HG03460 (cell line): ENCODE results near the gene PPP1R16B.

Source experiments
- ATAC-seq: cut with Tn5 transposase; IDR thresholded peaks from one replicate; pipeline ENCODE4 v1.9.1; 2021; ENCODE audit not compliant: unreplicated experiment

PPP1R16B gene

DNA sequence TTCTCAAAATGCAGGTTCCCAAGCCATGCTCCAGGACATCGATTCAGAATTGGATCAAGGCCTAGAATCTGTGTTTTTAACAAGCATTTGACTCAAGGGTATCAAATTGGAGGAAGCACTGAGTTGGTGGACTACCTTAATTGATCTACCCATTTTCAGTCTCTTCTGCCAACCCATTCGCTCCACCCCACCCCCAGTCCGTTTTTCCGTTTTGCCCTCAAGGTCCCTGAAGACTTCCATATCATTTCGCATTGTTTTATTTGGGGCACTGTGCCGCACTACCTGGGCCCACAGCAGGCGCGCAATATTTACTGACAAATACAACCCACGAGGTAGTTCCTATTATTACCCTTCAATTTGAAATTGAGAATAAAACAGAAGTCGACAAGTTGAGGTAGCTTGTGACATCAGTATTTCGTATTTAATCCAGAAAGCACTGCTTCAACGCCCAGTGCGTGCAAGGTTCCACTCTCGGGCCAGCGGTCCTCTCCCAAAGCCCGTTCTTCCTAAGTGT, 156.1 kb downstream of the PPP1R16B start:
- ATAC-seq: no peak

DNA sequence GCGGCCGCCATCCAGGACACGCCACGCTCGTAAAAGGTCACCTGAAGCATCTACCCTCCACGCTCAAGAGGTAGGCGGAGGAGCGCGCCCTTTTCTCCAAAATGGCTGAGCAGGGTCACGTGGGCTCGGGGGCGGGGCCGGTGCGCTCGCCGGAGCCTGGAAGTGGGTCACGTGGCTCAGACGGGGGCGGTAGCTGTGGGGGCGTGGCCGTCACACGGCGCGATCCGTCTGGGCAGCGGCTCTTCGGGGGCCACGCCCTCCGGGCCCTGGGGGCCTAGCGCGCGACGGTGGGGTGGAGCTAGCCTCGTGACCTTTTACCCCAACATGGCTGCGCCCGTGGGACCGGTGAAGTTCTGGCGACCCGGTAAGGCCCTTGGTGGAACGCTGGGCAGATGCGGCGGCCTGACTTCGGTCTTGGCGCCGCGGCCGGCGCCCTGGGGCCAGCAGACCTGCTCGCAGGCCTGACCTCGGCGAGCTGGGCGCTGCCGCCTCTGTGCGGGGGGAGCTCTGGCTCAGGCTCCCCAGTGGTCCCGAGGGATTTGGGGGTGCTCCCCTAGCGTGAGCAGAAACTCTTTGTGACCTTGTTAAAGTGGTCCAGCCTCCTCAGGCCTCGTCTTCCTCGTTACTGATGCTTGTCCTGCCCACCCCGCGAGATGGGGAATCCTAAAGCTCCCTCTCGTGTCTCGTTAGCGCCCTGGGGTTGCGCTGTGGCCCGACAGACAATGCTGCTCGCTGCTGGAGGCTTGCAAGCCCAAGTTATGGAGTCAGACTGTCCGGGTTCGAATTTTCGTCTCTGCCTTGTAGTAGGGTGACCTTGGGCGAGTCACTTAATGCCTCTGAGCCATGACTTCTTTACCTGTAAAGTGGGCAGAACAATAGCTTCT, 156.8 kb downstream of the PPP1R16B start, which contains the start of gene DHX35:
Gene DHX35 (plus strand): TSS at position 301 of the 884 bp plus-strand sequence. CDS start 24 bp downstream, at position 325.
- ATAC-seq: peak; percentile 89

DNA sequence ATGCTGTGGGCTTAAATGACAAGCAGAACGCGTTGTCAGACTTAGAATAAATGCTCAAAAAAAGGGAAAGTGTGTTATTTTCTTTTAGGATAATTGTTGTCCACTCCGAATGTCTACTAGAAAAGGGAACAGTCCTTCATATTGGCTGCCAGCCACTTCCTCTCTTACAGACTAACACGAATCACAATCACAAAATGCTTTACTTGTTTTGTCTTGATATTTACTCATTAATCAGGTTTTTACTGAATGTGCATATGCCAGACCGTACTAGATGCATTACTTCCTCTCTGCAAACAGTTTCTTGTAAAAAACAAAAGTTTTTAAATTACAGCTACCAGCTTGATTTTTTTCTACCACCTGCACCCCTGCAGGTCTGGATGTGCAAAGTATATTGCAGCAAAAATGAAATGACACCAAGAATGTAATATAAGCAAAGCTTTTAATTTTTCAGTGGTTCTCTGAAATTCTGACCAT, 157.5 kb downstream of the PPP1R16B start:
- no peak for ATAC-seq

DNA sequence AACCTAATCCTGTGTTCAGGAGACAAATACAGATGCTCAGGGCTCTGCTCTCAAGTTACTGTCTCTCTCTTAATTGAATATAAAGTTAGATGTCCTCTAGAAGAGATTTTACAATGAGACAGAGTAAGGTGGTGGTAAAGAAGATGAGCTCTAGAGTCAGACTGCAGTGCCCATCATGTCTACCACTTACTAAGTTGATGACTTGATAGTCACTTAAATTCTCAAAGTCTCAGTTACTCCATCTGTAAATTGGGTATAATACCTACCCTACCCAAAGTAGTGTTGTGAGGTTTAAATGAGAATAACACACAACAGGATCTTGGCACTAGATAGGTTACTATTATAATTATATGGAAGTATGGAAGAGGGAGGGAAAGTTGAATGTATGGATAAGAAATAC, 158.2 kb downstream of the PPP1R16B start:
- no peak for ATAC-seq

DNA sequence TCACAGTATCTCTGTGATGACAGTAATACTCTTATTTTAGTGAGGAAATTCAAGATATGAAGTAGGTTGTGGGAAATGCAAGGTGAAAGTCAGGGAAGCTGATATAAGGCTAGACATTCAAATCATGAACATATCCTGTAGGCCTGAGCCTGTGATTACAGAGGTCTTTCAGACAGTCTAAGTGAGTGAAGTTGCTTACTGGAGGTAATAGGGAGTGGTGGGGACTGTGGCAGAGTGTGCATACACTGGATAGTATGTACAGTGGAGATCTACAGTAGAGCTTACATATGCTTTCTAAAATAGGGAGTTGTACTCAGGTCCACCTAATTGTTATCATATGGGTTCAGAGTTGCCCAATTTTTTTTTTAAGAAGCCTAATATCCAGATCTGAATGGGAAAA, 159.8 kb downstream of the PPP1R16B start:
- no peak for ATAC-seq

DNA sequence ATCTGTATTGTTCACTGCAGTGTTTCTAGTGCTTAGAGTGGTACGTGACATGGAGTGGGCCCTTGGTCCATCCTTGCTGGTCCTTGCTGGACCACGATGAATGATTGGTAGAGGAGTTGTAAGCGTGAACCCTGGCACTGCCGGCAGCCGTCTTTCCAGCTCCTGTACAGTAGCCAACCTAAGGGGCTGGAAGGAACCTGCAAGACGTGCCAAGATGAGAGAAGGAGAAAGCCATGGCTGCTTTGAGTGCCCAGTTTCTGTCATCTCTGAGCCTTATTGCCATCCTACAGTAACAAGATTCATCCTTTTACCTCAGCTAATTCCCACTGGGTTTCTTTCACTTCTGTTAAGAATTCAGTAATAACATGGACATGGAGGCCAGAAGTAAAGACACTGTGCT, 162.6 kb downstream of the PPP1R16B start:
- ATAC-seq: no peak

DNA sequence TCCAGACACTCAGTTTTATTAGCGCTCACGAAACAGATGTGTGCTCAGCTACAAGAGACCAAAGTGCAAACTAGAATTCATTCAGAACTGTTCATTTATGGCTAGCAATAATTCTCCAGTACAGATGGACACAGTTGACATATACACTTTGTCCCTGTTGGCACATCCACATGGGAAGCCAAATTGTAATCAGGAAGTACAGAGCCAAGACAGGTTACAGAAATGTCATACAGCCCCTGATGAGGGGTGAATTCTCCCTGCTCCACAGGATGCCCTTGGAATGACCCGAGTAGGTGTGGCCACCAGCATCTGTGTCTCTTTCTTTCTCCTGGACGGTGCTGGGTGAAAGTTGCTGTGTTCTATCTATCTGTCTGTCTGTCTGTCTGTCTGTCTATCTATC, 164.2 kb downstream of the PPP1R16B start:
- ATAC-seq: no peak

DNA sequence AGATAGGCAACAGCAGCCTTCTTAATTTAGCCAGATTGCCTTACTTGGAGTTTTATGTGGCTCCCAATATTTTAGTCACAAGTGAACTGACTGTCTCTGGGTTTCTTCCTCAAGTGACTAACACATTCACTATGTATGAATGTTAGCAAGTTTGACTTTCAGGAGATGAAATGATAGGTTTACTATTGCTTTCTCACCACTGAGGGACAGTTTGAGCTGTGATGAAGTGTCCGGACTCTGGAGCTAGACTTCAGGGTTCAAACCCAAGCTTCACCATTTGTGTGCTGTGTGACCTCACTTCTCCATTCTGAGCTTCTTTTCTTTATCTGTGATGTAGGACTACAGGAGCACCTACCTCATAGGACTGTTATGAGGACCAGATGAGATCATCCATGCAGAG, 164.8 kb downstream of the PPP1R16B start:
- ATAC-seq: no peak
